Activated CD4-positive, CD25-positive, alpha-beta regulatory T cell treated with anti-CD3 and anti-CD28 coated beads, Interleukin-2, amount 50 U/mL, for 16 hours (primary cell): ENCODE data around the gene TBCD.
"Not testable (repeated sequence)": the region's sequence is repeated elsewhere in the genome, so short reads cannot be mapped to it uniquely, and the experiment has no call there.

ENCODE experiments used
- DNase-seq: peaks from one replicate; pipeline ENCODE4 v3.0.0-alpha.2; 2020; ENCODE audit warnings: low read depth, low spot score

The TBCD gene

GRCh38 chr17:82955106-82955505, 203.2 kb downstream of the TBCD start:
- DNase-seq = not testable (repeated sequence)

- not testable (repeated sequence) for DNase-seq
Measured at GRCh38 chr17:82955627-82956026, 203.8 kb downstream of the TBCD start.

GRCh38 chr17:82956146-82956725, 204.4 kb downstream of the TBCD start:
- no peak for DNase-seq

GRCh38 chr17:82956726-82957468, 205.0 kb downstream of the TBCD start:
- DNase-seq = no peak

GRCh38 chr17:82957469-82957795, 205.6 kb downstream of the TBCD start:
- DNase-seq = no peak

- no peak for DNase-seq
Measured at GRCh38 chr17:82957961-82958561, 206.2 kb downstream of the TBCD start.

- DNase-seq = no peak
Measured at GRCh38 chr17:82959242-82959930, 207.5 kb downstream of the TBCD start.

GRCh38 chr17:82959990-82960418, 208.1 kb downstream of the TBCD start:
- no peak for DNase-seq

- DNase-seq = no peak
Measured at GRCh38 chr17:82960419-82961271, 208.8 kb downstream of the TBCD start.

GRCh38 chr17:82961366-82962162, 209.7 kb downstream of the TBCD start:
- no peak for DNase-seq

- DNase-seq = no peak
Measured at GRCh38 chr17:82962163-82962720, 210.4 kb downstream of the TBCD start.

GRCh38 chr17:82963104-82963950, 211.5 kb downstream of the TBCD start:
- no peak for DNase-seq

- not testable (repeated sequence) for DNase-seq
Measured at GRCh38 chr17:82964451-82964850, 212.6 kb downstream of the TBCD start.

GRCh38 chr17:82964851-82965341, 213.0 kb downstream of the TBCD start:
- DNase-seq = no peak

- DNase-seq = no peak
Measured at GRCh38 chr17:82965371-82965770, 213.5 kb downstream of the TBCD start.

GRCh38 chr17:82966415-82966814, 214.6 kb downstream of the TBCD start:
- DNase-seq = no peak

- no peak for DNase-seq
Measured at GRCh38 chr17:82967268-82968032, 215.6 kb downstream of the TBCD start.

- not testable (repeated sequence) for DNase-seq
Measured at GRCh38 chr17:82968033-82968841, 216.4 kb downstream of the TBCD start.
